GM18499 (cell line): Measurements from ENCODE around the gene XIST.
"Not testable (repeated sequence)": the region's sequence is repeated elsewhere in the genome, so short reads cannot be mapped to it uniquely, and the experiment has no call there.

Source experiments
- ATAC-seq: cut with Tn5 transposase; IDR thresholded peaks from one replicate; pipeline ENCODE4 v1.9.1; 2021; ENCODE audit warnings: moderate number of reproducible peaks; ENCODE audit not compliant: insufficient read depth, unreplicated experiment

Gene XIST

DNA sequence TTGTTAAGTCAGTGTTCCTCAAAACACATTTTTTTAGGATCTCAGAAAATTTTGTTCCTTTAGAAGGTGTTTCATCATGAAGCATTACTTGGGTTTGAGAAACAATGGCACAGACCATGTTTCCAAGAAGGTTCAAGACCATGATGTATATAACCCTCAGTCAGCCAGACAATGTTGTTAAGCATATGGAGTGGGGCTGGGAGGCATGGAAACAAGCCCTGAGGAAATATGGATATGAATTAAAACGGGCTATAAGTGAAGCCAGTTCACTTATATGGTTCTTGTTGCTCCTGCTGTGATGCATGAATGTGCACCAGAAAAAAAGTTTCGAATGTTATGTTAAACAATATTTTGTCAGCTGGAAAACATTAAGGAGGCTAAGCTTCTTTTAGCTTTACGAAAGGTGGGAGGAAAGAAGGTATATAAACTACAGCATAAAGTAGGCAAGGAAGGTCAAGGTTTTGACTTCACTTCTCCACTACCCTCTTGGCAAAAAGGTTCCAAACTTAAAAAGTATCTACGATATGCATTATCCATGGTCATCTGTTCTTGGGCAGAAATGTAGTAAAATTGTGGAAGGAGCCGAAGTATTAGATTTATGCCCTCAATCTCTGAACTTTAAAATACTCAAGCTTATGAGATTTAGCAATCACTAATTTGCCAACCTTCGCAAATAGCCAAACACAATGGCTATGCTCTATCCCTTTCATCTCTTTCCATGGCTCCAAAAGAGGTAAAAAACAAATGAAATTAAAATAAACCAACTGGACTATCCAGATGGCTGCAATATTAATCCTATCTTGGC lies 12.2 kb downstream of the XIST start:
- no peak for ATAC-seq

DNA sequence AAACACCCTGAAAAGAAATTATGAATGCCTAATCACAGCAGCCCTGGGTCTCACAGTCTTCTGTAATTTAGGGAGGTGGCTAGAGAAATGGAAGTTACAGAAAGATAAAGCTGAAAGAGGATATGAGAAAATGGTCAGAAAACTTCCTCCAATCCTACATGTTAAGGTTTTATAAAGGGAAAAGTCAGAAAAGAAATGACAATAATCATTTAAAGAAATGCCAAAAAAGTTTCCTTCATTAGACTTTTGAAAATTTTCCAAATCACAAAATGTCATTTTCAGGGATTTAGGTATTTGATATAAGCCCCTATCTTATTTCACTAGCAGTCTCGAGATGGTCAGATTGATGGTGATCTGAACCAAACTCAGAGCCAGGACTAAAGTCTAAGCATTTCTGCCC lies 13.4 kb downstream of the XIST start:
- no peak for ATAC-seq

DNA sequence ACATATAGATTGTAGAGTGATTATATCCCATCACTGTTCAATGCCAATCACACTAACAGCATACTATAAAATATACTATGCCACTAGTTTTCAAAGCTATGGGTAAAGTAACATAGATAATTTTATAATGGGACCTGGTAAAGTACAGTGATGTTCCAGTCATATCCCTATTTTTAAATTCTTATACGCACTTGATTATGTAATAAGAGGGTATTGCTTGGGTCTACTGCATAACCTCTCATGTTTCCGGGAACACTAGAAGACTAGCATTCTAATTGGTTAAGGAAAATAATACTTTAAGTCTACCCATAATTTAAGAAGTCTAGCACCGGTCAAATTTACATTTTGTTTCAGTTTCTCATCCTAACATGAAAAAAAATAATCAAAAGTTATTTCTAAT lies 14.4 kb downstream of the XIST start:
- no peak for ATAC-seq

DNA sequence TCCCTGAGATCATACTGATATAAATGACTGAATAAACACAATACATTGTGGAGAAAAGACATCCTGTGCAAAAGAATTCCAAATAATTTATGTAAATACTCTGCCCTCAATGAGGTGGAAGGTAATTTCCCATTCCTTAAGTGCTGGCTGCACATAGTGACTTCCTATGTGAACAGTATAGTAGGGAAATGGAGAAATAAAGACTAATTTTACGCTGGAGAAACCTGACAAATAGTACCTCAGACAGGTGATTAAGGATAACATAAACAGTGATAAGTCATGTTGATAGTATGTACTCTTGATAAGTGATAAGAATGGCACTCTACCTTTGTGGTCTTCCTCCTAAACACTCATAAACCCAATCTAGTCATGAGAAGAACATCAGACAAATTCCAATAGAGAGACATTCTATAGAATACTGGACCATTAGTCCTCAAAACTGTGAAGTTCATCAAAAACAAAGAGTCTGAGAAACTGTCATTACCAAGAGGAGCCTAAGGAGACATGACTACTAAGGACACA lies 15.5 kb downstream of the XIST start:
- ATAC-seq, result no peak

DNA sequence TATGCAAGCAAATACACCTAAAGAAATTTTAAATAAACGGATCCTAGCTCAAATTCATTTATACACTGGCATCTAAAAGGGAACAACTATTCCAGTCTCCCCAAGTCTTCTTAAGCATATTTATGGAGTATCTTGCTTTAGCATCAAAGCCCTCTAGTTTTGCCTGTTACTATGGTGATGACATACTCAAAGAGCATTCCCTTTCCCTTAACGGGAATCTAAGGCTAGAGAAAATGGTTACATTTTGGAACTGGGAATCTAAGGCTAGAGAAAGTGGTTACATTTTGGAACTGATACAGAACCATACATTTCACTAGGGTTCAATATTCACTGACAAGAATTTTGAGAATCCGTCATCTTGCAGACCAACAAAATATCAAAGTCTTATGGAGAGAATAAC lies 18.3 kb downstream of the XIST start:
- ATAC-seq, result no peak

DNA sequence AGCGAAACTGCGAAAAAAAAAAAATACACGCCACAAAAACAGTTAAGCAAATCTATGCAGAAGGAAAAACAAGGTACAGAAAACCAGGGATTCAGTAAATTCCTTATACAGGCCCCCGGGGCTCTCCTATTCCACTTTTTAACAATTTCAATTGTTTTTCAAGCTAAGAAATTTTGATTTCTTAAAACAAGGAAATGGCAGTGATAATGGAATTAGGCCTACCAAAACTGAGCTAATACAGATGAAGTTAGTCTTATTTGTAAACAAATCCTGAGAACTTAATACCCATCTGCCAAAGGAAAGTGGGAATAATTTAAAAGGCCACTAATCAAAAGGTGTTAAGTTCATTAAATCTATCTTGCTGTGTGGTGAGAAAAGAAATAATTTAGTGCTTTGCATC lies 20.2 kb downstream of the XIST start:
- ATAC-seq, result no peak

DNA sequence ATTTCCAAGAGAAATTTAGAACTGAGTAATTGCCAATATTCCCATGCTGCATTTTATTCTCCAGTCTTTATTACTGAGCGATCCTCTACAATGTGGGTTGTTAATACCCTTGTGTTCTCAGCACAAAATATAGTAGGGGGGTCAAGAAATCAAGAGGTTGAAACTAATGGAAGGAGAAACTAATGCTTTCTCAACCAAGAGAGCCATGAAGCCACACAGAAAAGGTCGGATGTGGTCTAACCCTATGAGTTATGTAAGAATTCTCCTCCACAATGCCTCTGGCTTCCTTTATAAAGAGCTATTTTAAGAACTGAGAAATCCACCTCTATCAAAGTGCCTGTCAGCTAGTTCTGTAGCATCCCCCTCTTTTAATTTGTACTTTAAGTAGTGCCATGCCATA lies 21.0 kb downstream of the XIST start:
- ATAC-seq, result no peak

DNA sequence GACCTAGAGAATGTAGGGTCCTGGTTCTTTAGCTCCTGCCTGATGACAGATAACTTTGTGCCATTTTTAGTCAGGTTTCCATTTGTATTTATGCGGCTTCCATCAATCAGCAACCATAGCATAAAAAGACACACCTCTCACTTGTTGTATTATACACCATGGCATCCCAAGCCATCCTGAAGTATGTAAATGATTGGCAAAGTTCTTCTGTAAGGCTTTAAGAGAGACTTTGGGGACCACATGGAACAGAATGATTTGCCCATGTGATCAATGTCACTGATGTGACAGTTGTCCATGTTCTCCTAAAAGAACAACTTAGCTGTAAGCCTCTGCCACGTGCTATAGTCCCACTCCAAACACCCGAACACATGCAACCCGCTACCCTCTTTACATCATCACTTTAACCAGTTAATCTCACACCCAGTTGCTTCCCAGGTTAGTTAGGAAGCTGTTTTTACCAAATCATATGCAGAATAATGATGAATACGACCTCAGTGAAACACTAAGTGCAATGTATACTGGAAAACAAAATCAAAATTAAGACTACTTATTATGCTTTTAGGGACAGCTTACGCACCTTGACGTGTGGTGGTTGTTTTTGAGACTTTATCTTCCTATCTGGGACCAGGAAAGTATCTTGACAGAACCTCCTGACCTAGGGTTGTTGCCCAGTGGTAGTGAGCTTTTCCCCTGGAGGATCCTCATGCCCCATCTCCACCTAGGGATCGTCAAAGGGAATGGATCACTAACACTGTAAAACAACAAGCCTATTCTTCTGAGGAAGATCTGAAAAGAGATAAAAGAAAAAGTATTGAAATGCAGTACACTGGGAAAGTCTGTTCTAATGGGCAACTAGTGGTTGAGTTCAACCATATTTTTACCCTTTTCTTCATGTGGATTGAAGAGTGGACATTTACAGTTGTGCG lies 21.8 kb downstream of the XIST start:
- ATAC-seq, result no peak

DNA sequence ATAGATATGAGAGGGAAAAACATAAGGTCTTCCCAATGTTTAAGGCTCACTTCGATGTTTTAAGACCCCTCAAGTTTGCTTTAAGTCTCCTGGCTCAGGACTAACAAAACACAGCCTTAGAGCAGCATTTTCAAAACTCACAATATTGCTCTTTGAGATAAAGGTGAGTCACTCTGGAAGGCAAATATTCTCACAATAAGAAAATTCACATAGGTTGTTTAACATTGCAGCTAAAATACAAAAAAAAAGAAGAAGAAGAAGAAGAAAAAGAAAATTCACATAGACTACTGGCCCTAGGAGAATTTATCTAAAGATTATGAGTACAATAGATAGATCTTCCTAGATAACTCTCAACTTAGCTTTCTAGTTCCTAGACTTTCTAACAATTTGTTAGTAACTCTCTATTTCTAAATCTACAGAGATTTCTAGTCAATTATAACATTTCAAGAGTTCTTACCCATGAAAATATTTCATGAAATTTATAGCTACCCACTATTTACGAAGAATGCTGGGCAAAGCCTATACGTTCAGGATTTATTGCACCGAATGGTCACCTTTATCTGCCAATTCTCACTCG lies 22.5 kb downstream of the XIST start:
- ATAC-seq, result no peak

DNA sequence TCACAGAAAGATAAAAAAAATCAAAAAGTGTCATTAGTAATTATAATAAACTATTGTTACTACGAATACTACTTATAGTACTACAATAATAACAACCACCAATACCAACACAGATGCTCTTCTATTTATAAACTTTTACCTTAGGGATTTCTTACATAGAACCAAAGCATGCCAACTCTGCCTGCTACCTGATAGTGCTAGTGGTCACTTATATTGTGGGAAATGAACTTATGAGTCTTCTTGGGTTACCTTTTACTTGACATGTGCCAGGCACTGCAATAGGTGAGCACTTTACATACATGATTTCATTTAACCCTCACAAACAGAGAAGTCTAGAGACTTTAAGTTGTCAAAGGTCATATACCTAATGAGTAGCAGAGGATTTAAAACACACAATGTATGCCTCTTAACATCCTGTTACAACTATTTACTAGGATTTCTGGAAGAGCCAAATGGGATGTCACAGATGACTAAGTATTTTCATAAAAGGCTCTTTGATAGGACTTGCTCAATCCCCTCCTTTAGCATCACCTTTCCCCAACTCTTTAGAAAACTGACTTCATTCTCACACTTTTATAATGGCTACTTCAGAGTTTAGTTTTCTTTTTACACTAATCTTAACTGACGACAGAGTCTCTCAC lies 24.3 kb downstream of the XIST start:
- no peak for ATAC-seq

DNA sequence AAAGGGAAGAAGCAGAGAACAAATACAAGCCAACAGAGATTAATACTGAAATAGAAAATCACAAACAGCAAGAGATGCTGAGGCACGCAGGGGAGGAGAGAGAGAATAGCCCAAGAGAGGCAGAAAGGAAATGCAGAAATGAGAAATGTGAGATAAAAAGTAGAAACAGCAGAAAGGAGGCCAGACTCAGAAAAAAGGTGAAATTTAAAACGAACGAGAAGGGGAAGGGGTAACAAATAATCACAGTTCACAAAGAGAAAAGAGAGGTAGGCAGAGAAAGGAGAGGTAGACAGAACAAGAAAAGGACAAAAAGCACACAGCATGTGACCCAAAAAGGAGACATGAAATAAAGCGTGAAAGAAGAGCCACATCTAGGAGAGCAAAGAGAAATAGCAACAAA lies 25.1 kb downstream of the XIST start:
- ATAC-seq, result no peak

DNA sequence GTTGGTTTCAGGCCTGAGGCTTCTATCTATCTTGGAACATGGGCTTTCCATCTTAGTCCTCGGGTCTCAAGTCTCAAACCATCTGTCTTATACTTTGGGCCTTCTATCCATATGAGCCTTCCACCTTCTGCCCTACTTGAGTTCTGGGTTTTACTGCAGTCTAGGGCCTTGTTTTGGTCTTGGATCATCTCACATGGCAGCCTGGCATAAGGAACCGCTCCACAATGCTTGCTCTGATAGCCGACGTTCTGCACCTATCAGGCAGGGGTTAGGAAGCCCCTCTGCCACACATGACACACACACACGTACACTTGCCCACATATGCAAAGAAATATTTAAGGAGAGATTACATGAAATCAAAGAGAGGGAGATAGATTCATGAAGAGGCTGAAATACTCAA lies 25.5 kb downstream of the XIST start:
- ATAC-seq, result no peak

DNA sequence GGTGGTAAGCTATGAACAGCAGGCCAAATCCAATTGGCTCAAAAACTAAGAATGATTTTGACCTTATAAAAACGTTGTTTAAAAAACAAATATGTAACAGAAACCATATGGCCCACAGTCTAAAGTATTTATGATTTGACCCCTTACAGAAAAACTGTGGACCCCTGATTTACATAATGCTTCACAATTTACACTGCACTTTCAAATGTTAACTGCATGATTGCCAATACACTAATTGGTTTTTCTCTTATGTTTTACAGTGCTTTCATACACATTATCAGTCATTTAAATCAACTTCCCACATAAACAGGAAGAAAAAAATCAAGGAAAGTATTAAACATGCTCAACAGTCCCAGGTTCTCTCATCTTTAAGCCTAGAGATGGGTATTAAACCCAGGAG lies 26.9 kb downstream of the XIST start:
- no peak for ATAC-seq

DNA sequence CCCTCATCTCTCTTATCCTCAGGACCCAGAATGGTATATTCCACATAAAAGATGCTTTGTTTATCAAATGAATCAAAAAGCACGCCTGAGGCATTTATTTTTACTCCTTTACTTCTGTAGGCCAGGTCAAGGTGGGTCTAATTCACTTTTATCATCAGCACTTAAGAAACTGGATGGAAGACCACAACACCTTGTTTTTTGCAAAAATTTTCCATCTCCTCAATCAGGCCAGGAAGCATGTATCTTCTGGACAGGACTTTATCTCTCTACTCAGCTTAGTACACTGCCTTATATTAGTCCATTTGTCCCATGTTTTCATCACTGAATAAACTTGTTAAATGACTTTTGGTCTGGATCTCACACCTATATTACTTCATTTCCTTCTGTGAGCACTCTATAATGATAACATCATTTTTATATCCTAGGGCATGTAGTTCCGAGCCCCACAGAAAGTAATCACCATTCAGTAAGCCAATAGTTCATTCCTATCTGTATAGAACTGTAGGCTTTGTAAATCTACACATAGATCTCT lies 29.0 kb downstream of the XIST start:
- no peak for ATAC-seq

DNA sequence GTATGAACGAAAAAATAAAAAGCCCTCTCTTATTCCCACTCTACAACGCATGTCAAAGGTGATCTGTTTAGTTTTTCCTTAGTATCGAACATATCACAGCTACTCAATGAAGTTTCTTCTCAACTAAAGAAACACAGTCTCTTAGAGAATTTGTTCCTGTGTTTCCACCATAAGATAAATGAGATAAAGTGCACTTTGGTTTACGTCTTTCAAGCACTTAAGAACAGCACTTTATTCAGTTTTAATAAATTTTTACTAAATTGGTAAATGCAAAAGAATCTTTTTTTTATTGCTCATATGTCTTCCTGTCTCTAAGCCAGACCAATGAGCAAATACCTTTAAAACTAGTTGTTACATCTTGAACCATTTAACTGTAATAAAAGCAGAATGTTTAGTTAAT lies 29.7 kb downstream of the XIST start:
- no peak for ATAC-seq

DNA sequence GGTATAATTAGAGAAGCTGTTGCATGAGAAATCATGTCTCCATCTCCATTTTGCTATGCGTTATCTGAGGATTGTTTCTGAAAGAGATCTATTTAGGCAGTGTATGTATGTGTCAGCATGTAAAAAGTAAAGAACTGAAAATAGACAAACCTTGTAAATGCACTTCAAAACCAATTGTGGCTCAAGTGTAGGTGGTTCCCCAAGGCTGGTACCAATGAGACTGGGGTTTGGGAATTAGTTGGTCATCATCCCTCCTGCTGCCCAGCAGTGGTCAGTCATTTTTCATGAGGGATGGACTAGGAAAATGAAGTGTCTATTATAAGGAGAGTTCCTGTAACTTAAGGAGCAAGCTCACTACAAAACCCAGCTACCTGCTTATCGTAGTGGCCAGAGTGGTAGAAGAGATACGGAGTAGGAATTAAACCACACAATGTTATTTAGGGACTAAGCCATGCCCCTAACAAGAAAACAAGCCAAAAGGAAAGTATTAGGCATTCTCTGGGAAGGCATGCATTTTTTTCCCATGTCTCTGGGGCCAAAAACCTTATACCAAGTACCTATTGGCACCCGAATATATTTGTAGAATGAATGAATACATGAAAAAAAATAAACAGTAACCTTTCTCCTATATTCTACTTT lies 30.5 kb downstream of the XIST start:
- ATAC-seq, result no peak

DNA sequence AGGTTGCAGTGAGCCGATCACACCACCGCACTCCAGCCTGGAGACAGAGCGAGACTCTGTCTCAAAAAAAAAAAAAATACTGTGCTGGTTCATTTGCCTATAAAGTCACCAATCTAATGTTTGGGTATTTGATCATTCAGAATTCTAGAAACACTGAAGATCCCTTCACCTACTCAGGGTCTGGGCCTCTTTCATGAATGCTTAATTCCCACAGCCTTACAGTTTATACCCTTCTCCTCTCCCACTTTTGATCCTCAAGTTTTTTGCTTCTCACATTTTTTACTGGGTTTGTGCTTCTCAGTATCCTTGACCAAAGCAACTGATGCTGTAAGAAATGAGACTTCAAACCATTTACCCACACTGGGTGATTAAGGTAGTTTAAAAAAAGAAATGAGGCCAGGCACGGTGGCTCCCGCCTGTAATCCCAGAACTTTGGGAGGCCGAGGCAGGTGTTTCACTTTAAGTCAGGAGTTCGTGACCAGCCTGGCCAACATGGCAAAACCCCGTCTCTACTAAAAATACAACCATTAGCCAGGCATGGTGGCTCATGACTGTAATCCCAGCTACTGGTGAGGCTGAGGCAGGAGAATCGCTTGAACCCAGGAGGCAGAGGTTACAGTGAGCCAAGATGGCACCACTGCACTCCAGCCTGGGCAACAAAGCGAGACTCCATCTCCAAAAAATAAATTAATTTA lies 32.5 kb downstream of the XIST start:
- not testable (repeated sequence) for ATAC-seq

DNA sequence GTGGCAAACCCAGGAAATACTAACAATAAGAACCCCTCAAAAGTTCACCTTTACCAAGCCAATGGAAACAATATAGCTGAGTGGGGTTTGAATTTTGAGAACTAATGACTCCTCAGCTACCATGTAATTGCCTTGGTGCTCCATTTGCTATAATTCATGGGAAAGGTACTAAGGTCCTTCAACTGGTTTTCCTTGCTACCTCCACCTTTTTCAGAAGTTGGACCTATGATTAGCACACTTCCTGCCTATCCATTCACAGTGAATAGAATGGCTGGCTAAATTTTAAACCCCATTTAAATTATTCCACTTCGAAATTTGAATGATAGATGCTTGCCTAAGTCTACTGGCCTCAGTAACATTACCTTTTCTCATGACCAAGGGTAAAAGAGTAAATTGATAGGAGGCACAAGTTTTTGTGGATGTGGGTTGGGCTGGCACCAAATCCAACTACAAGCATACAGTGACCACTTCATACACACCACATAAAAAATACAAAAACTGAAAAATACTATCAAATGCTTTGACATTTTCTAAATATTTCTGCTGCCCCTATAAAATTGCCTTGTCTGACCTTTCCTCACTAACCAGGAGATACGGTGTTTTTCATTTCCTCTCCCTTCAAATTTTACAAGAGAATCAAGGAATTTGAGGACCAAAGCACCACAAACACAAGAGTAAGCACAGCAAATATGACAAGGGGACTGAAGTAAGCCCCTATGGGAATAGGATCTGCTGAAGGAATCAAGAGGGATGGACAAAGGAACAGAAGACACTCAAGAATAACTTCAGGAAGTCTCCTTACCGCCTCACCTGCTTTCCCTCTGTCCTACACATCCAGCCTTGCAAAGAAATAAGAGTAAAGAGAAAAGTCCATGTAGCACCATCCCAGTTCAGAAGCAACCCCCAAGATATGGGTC lies 34.1 kb downstream of the XIST start:
- ATAC-seq, result no peak
